SK-N-SH treated with all-trans-retinoic acid at 6 μM for 48 hours (cell line): Measurements from ENCODE around the gene KRTAP5-8.
"Not testable (repeated sequence)": the region's sequence is repeated elsewhere in the genome, so short reads cannot be mapped to it uniquely, and the experiment has no call there.

Experiments
- ATAC-seq: fragments of 200-7000 bp; cut with Tn5 transposase; 3 replicates; pipeline ENCODE4 v1.9.1; 2020; ENCODE audit warnings: mild to moderate bottlenecking, moderate library complexity
- ARNTL ChIP-seq: fragments of 450-650 bp; formaldehyde crosslinking; IDR thresholded peaks from 2 replicates; pipeline ENCODE4 v1.5.0; 2020; ENCODE audit warnings: low read depth, mild to moderate bottlenecking, moderate library complexity, borderline replicate concordance
- BACH2 ChIP-seq: fragments of 250-450 bp; sonication (Bioruptor Pico); IDR thresholded peaks from 2 replicates; pipeline ENCODE4 v1.9.0; 2021; ENCODE audit warnings: mild to moderate bottlenecking, borderline replicate concordance
- CSDC2 ChIP-seq: fragments of 250-450 bp; sonication (Bioruptor Pico); IDR thresholded peaks from 2 replicates; pipeline ENCODE4 v1.5.0; 2020; ENCODE audit warnings: mild to moderate bottlenecking, moderate library complexity
- GLIS3 ChIP-seq: fragments of 250-450 bp; sonication (Bioruptor Pico); IDR thresholded peaks from 2 replicates; pipeline ENCODE4 v1.5.0; 2020; ENCODE audit warnings: mild to moderate bottlenecking, moderate library complexity
- ISL1 ChIP-seq: fragments of 250-450 bp; sonication (Bioruptor Pico); IDR thresholded peaks from 2 replicates; pipeline ENCODE4 v2.1.2; 2022; ENCODE audit warnings: mild to moderate bottlenecking, moderate library complexity
- OSR1 ChIP-seq: fragments of 250-450 bp; sonication (Bioruptor Pico); IDR thresholded peaks from 2 replicates; pipeline ENCODE4 v1.8.0; 2022; ENCODE audit warnings: moderate library complexity, mild to moderate bottlenecking, inconsistent platforms
- RARB ChIP-seq: fragments of 250-450 bp; sonication (Bioruptor Pico); IDR thresholded peaks from 2 replicates; pipeline ENCODE4 v1.8.0; 2021; ENCODE audit warnings: mild to moderate bottlenecking, moderate library complexity
- SNAI2 ChIP-seq: fragments of 250-450 bp; sonication (Bioruptor Pico); IDR thresholded peaks from 2 replicates; pipeline ENCODE4 v1.5.0; 2020; ENCODE audit warnings: mild to moderate bottlenecking, moderate library complexity
- TOX ChIP-seq: fragments of 250-450 bp; sonication (Bioruptor Pico); IDR thresholded peaks from 2 replicates; pipeline ENCODE4 v1.8.0; 2021; ENCODE audit warnings: mild to moderate bottlenecking, moderate library complexity, borderline replicate concordance
- TSHZ2 ChIP-seq: fragments of 250-450 bp; sonication (Bioruptor Pico); IDR thresholded peaks from 2 replicates; pipeline ENCODE4 v1.5.0; 2020; ENCODE audit warnings: mild to moderate bottlenecking, moderate library complexity
- ZC3H10 ChIP-seq: fragments of 250-450 bp; sonication (Bioruptor Pico); IDR thresholded peaks from 2 replicates; pipeline ENCODE4 v1.5.1; 2021; ENCODE audit warnings: mild to moderate bottlenecking, moderate library complexity
- ZFP3 ChIP-seq: fragments of 250-450 bp; sonication (Bioruptor Pico); IDR thresholded peaks from 2 replicates; pipeline ENCODE4 v1.5.0; 2020; ENCODE audit warnings: mild to moderate bottlenecking, moderate library complexity
- ZFP30 ChIP-seq: fragments of 450-650 bp; formaldehyde crosslinking; IDR thresholded peaks from 2 replicates; pipeline ENCODE4 v1.5.0; 2022; ENCODE audit warnings: mild to moderate bottlenecking, moderate library complexity
- ZNF565 ChIP-seq: fragments of 450-650 bp; formaldehyde crosslinking; conservative IDR thresholded peaks from 2 replicates; pipeline ENCODE4 v1.5.0; 2020; ENCODE audit warnings: low read depth, mild to moderate bottlenecking, moderate library complexity
- ZNF70 ChIP-seq: fragments of 450-650 bp; formaldehyde crosslinking; IDR thresholded peaks from 2 replicates; pipeline ENCODE4 v1.5.0; 2020; ENCODE audit warnings: mild to moderate bottlenecking, moderate library complexity
- TF ChIP-seq, protein P1 (sequence below): fragments of 250-450 bp; sonication (Bioruptor Pico); IDR thresholded peaks from 2 replicates; pipeline ENCODE4 v1.8.0; 2021; ENCODE audit warnings: low read depth, mild to moderate bottlenecking, moderate library complexity, borderline replicate concordance
- TF ChIP-seq, protein P2 (sequence below): fragments of 250-450 bp; sonication (Bioruptor Pico); IDR thresholded peaks from 2 replicates; pipeline ENCODE4 v1.8.0; 2020; ENCODE audit warnings: mild to moderate bottlenecking, moderate library complexity, borderline replicate concordance
- TF ChIP-seq, protein P3 (sequence below): fragments of 250-450 bp; sonication (Bioruptor Pico); IDR thresholded peaks from 2 replicates; pipeline ENCODE4 v1.5.1; 2021; ENCODE audit warnings: mild to moderate bottlenecking, moderate library complexity

Gene KRTAP5-8

GRCh38 chr11:71525188-71525937, 12.5 kb upstream of the KRTAP5-8 start (continued):
- TF ChIP-seq CSDC2 (CRISPR knock-in tag) (no peak), GLIS3 (CRISPR knock-in tag) (no peak), RARB (CRISPR knock-in tag) (no peak), ZNF70 (CRISPR knock-in tag) (no peak)

DNA sequence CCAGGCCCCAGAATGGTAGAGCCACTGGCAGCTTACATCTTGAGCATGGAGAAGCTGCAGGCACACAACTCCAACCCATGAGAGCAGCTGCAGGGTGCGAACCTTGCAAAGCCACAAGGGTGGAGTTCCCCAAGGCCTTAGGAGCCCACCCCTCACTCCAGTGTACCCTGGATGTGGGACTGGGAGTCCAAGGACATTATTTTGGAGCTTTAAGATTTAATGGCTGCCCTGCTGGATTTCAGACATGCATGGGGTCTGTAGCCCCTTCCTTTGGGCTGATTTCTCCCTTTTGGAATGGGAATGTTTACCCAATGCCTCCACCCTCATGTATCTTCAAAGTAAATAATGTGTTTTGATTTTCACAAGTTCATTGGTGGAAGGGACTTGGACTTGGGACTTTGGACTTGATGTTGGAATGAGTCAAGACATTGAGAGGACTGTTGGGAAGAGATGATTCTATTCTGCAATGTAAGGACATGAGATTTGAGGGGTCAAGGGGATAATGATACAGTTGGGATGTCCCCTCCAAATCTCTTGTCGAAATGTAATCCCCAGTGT, 11.8 kb upstream of the KRTAP5-8 start:
- TF ChIP-seq ZNF70 (CRISPR knock-in tag) (no peak), ZNF565 (CRISPR knock-in tag) (no peak), ZC3H10 (CRISPR knock-in tag) (no peak), OSR1 (CRISPR knock-in tag) (no peak), TOX (CRISPR knock-in tag) (no peak), TSHZ2 (CRISPR knock-in tag) (no peak), CSDC2 (CRISPR knock-in tag) (no peak), ARNTL (CRISPR knock-in tag) (no peak)
- TF ChIP-seq, protein P1, sequence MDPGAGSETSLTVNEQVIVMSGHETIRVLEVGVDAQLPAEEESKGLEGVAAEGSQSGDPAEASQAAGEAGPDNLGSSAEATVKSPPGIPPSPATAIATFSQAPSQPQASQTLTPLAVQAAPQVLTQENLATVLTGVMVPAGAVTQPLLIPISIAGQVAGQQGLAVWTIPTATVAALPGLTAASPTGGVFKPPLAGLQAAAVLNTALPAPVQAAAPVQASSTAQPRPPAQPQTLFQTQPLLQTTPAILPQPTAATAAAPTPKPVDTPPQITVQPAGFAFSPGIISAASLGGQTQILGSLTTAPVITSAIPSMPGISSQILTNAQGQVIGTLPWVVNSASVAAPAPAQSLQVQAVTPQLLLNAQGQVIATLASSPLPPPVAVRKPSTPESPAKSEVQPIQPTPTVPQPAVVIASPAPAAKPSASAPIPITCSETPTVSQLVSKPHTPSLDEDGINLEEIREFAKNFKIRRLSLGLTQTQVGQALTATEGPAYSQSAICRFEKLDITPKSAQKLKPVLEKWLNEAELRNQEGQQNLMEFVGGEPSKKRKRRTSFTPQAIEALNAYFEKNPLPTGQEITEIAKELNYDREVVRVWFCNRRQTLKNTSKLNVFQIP (CRISPR knock-in tag), result no peak
- TF ChIP-seq, protein P2, sequence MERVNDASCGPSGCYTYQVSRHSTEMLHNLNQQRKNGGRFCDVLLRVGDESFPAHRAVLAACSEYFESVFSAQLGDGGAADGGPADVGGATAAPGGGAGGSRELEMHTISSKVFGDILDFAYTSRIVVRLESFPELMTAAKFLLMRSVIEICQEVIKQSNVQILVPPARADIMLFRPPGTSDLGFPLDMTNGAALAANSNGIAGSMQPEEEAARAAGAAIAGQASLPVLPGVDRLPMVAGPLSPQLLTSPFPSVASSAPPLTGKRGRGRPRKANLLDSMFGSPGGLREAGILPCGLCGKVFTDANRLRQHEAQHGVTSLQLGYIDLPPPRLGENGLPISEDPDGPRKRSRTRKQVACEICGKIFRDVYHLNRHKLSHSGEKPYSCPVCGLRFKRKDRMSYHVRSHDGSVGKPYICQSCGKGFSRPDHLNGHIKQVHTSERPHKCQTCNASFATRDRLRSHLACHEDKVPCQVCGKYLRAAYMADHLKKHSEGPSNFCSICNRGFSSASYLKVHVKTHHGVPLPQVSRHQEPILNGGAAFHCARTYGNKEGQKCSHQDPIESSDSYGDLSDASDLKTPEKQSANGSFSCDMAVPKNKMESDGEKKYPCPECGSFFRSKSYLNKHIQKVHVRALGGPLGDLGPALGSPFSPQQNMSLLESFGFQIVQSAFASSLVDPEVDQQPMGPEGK (CRISPR knock-in tag), result no peak
- no peak for ATAC-seq

GRCh38 chr11:71526796-71527575, 10.8 kb upstream of the KRTAP5-8 start, which contains the start of gene KRTAP5-7:
TSS of gene KRTAP5-7 (plus strand) at chr11:71527267. CDS start at chr11:71527301, 34 bp downstream.
- not testable (repeated sequence) for ATAC-seq

DNA sequence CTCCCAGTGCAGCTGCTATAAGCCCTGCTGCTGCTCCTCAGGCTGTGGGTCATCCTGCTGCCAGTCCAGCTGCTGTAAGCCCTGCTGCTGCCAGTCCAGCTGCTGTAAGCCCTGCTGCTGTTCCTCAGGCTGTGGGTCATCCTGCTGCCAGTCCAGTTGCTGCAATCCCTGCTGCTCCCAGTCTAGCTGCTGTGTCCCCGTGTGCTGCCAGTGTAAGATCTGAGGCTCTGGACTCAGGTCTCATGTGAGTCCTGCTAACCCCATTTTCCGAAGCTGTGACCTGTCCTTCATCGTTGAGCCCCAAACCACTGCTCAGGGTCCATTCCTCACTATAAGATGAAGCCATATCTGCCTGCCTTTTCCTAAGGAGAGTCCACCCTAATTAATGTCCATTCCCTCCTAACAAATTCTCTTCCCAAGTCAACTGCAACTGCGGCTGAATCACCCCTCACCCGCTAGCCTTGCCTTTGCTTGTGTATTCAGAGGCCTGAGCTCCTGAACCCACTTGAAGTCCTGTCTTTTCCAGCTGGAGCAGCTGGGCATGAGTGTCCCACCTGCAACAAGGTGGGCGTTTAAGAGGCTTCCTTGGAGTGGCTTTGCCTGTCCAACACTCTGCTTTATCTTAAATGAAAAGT, 10.1 kb upstream of the KRTAP5-8 start:
- ATAC-seq, result no peak
- TF ChIP-seq SNAI2 (CRISPR knock-in tag), result no peak
- no peak for TF ChIP-seq BACH2 (CRISPR knock-in tag)
- TF ChIP-seq ZFP30 (CRISPR knock-in tag), result no peak
- no peak for TF ChIP-seq ZFP3 (CRISPR knock-in tag)
- TF ChIP-seq, protein P1 (CRISPR knock-in tag), result no peak
- no peak for TF ChIP-seq ZNF565 (CRISPR knock-in tag)
- TF ChIP-seq TSHZ2 (CRISPR knock-in tag), result no peak
- no peak for TF ChIP-seq TOX (CRISPR knock-in tag)
- TF ChIP-seq, protein P3, sequence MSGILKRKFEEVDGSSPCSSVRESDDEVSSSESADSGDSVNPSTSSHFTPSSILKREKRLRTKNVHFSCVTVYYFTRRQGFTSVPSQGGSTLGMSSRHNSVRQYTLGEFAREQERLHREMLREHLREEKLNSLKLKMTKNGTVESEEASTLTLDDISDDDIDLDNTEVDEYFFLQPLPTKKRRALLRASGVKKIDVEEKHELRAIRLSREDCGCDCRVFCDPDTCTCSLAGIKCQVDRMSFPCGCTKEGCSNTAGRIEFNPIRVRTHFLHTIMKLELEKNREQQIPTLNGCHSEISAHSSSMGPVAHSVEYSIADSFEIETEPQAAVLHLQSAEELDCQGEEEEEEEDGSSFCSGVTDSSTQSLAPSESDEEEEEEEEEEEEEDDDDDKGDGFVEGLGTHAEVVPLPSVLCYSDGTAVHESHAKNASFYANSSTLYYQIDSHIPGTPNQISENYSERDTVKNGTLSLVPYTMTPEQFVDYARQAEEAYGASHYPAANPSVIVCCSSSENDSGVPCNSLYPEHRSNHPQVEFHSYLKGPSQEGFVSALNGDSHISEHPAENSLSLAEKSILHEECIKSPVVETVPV (CRISPR knock-in tag), result no peak
- TF ChIP-seq ISL1 (CRISPR knock-in tag), result no peak
- no peak for TF ChIP-seq RARB (CRISPR knock-in tag)
- no peak for TF ChIP-seq GLIS3 (CRISPR knock-in tag)
- TF ChIP-seq ZC3H10 (CRISPR knock-in tag), result no peak
- no peak for TF ChIP-seq ZNF70 (CRISPR knock-in tag)
- TF ChIP-seq CSDC2 (CRISPR knock-in tag), result no peak
